ENCODE measurements around the gene ENAH.

- peak; percentile 10 for TF ChIP-seq POLR2A (IDR thresholded peaks at IDR 0.05; ENCODE audit: low read depth)
- peak in 1 of 3 experiments; percentile 6 for TF ChIP-seq CTCF (IDR thresholded peaks at IDR 0.05)
- no peak for TF ChIP-seq EP300 (IDR thresholded peaks at IDR 0.05)
- TF ChIP-seq POLR2AphosphoS5 (IDR thresholded peaks at IDR 0.05), result peak; percentile 57 to 81
Measured at GRCh38 chr1:225655509-225656258, 2.8 kb upstream of the ENAH start.
